Erythroblast (primary cell): ENCODE data around the gene GALNT10.

ENCODE experiments used
- GATA1 ChIP-seq: IDR thresholded peaks from 2 replicates; pipeline ENCODE4 v1.6.1; 2011; ENCODE audit warnings: low read depth, mild to moderate bottlenecking, control low read depth, low read length, moderate library complexity
- POLR2A ChIP-seq: IDR thresholded peaks from 2 replicates; pipeline ENCODE4 v1.6.1; 2011; ENCODE audit warnings: mild to moderate bottlenecking, low read length

DNA sequence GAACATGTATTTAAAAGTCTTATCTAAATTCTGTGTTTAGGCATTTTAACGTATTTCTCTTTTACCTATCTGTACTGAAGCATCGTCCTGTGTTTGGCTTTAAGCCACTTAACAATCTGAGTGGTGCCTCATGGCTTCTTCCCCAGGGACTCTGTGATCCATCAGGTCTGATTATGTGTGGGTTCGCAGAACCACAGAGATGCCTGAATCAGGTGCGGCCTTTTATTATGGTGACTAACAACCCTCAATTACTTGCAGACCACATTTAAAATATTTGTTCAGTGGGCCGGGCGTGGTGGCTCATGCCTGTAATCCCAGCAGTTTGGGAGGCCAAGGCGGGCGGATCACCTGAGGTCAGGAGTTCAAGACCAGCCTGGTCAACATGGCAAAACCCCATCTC is 215.7 kb downstream of the GALNT10 start:
- TF ChIP-seq POLR2A = no peak
- TF ChIP-seq GATA1 = no peak
